ENCODE data around the gene NOP53.
"Not testable (repeated sequence)": the region's sequence is repeated elsewhere in the genome, so short reads cannot be mapped to it uniquely, and the experiment has no call there.

The NOP53 gene

GRCh38 chr19:47718415-47719046, 26.8 kb upstream of the NOP53 start:
- not testable (repeated sequence) for DNase-seq

GRCh38 chr19:47719047-47719859, 26.1 kb upstream of the NOP53 start:
- no peak for DNase-seq

DNA sequence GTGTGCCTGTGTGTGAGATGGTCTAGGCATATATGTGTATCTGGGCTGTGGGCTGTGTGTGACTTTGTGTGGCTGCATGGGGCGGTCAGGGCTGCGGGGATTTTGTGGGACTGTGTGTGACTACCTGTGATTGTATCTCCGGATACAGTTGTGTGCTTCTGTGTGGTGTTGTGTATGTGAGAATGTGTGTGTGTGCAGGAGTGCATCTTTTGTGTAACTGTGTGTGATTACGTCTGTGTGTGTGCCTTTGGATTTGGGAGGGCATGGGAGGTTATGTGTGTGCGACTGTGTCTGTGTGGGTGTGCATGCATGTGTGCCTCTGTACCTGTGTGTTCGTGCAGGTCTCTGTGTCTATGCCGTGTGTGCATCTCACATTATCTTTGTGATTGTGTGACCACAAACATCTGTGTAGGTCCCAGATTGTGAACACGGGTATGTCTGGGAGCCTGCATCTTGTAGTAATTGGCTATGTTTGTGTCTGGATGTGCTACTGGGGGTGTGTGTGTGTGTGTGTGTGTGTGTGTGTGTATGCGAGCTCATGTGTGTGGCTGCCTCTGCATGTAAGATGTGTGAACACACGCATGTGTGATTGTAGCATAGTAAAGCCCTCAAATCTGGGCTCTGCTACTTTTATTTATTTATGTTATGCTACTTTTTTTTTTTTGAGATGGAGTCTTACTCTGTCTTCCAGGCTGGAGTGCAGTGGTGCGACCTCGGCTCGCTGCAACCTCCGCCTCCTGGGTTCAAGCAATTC, 24.5 kb upstream of the NOP53 start:
- DNase-seq = no peak

GRCh38 chr19:47723581-47723940, 21.8 kb upstream of the NOP53 start:
- peak; percentile 47 for DNase-seq

- no peak for DNase-seq
Observed at GRCh38 chr19:47725759-47726401, 19.5 kb upstream of the NOP53 start.

- DNase-seq = no peak
Observed at GRCh38 chr19:47726467-47726866, 18.9 kb upstream of the NOP53 start.

GRCh38 chr19:47728295-47728694, 17.1 kb upstream of the NOP53 start:
- DNase-seq = not testable (repeated sequence)

DNA sequence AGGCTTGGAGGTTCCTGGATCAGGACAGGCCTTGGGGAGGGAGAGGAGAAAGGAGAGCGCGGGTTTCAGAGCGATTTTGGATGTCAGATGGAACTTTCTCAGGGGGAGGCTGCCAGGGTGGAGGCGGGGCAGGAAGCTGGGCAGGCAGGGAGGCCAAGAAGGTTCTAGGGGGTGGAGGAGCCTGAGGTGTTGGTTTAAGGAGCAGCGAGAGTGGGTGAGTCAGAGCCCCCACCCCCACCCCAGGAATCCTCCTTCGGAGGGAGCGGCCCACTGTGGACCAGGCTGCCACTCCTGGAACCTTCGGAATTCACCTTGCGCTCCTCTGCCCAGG, 15.9 kb upstream of the NOP53 start:
- DNase-seq = no peak

- peak; percentile 30 for DNase-seq
Observed at GRCh38 chr19:47729799-47730520, 15.4 kb upstream of the NOP53 start.

- no peak for DNase-seq
Observed at GRCh38 chr19:47730521-47730889, 14.8 kb upstream of the NOP53 start.

DNA sequence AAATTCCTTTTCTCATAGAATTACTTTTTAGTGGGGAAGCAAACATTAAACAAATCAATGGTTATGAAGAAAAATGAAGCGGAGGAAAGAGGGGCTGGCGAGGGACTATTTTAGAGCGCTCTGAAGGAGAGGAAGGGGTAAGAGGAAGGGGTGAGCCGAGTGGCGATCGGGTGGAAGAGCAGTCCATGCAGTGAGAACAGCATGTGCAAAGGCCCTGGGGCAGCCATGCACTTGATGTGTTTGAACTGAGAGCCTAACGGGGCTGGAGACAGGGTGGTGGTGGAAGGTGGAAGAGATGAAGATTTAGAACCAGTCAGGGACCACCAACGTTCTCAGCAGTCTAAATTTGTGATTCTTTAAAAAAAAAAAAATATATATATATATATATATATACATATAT, 14.4 kb upstream of the NOP53 start:
- no peak for DNase-seq

GRCh38 chr19:47735131-47735530, 10.2 kb upstream of the NOP53 start:
- DNase-seq = no peak

DNA sequence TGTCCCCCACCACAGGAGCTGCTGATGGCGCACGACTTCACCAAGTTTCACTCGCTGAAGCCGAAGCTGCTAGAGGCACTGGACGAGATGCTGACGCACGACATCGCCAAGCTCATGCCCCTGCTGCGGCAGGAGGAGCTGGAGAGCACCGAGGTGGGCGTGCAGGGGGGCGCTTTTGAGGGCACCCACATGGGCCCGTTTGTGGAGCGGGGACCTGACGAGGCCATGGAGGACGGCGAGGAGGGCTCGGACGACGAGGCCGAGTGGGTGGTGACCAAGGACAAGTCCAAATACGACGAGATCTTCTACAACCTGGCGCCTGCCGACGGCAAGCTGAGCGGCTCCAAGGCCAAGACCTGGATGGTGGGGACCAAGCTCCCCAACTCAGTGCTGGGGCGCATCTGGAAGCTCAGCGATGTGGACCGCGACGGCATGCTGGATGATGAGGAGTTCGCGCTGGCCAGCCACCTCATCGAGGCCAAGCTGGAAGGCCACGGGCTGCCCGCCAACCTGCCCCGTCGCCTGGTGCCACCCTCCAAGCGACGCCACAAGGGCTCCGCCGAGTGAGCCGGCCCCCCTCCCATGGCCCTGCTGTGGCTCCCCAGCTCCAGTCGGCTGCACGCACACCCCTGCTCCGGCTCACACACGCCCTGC, 4.4 kb upstream of the NOP53 start:
- no peak for DNase-seq

DNA sequence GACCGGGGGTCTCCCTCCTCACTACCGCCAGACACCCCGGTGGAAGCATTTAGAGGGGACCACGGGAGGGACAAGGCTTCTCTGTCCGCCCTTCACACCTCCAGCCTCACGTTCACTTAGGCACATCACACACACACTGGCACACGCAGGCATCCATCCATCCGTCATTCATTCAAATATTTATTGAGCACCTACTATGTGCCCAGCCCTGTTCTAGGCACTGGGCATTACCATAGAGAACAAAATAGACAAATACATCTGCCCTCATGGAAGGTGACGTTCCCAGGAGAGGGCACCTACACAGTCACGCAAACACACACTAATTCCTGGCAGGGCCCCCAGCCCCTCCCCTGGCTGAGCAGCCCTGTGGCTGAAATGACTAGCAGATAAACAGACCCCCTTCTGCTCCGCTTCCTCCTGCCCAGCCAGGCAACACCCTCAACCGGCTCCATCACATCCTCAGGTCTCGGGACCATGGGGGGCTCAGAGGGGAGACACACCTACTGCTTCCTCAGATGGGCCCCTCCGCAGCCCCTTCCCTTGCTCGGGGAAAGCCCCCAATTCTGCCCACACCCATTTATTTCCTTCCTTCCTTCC, 3.7 kb upstream of the NOP53 start:
- DNase-seq = no peak

- DNase-seq = no peak
Observed at GRCh38 chr19:47742634-47743033, 2.7 kb upstream of the NOP53 start.

GRCh38 chr19:47746129-47746528, 783 bp downstream of the NOP53 start:
- not testable (repeated sequence) for DNase-seq

DNA sequence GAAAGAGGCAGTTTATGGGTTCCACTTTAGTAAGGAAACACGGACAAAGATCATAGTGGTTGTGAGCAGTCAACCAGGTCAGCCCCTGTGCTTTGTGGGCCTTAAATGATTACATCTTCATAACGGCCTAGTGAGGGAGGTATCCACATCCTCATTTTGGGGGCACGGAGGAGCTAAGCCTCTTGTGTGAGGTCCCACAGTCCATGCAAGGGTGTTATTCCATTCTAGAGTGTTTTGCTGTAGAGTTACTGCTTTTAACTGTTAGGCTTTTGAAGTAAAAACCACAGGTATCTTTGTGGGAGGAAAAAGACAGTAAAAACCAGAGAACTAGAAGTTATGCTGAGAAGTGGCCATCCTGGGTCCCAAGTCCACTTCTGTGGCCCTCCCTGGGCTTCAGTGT, 4.0 kb downstream of the NOP53 start:
- DNase-seq = no peak

GRCh38 chr19:47750752-47751151, 5.4 kb downstream of the NOP53 start:
- DNase-seq = no peak

GRCh38 chr19:47752440-47753211, 7.3 kb downstream of the NOP53 start:
- no peak for DNase-seq

DNA sequence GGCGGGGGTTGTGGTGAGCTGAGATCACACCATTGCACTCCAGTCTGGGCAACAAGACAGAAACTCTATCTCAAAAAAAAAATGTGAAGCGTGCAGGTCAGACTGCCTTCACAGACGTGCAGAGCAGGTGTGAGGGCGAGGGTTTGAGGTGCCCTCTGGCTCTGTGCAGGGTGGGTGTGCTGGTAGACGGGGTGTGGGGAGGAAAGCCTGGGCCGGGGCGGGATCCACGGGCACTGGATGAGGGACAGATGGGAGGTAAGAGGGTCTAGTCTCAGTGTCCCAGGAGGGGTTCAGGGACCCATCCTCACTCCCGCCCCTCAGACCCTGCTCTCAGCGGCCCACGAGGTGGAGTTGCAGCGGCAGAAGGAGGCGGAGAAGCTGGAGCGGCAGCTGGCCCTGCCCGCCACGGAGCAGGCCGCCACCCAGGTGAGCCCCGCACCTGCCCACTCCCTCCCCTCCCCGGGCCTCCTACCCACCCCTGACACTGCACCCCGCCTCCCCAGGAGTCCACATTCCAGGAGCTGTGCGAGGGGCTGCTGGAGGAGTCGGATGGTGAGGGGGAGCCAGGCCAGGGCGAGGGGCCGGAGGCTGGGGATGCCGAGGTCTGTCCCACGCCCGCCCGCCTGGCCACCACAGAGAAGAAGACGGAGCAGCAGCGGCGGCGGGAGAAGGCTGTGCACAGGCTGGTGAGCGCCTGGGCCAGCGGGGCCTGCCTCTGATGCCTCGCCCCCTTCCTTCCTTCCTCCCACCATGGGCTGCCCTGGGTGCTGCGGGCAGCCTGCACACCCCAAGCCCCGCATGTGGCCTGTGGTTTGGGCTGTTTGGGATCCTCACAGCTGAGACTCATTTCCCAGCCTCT, 9.1 kb downstream of the NOP53 start:
- DNase-seq = no peak
